Omental fat pad (tissue), 4 donors: ENCODE data around the gene RASL10A. TPM values are rescaled to one million over a fixed set of nuclear protein-coding genes. Genes with fewer than 3 reads are reported as not detected.
A peak's percentile ranks its signal among the peaks of the same experiment; 100 is the strongest.

Experiments used
- ATAC-seq: fragments of 150-250 bp; one replicate; pipeline ENCODE4 v1.9.1; 2016; ENCODE audit warnings: mild to moderate bottlenecking, moderate library complexity; ENCODE audit not compliant: low FRiP score
- DNase-seq: peaks from one replicate; pipeline ENCODE4 v3.0.0-alpha.2; 2019; ENCODE audit warnings: low spot score
- total RNA-seq, 4 donors: library from RNA; depleted of rRNA; stranded (reverse); fragments of >200 nt; gene quantifications; one replicate each; pipeline ENCODE4 v1.1.0, GENCODE V29; 2016
- TF ChIP-seq, protein P1 (sequence below), 3 donors: fragments of 450-650 bp; IDR thresholded peaks; one replicate each; pipeline ENCODE4 v1.5.1; 2016 to 2017; ENCODE audit warnings: antibody characterized with exemption in 3 of 3, mild to moderate bottlenecking in 3 of 3, moderate library complexity in 2 of 3

Gene RASL10A
- total RNA-seq, 4 donors from 2014 or later: 0.56 to 2.6 (median 1.5) TPM; not detected in 1

DNA sequence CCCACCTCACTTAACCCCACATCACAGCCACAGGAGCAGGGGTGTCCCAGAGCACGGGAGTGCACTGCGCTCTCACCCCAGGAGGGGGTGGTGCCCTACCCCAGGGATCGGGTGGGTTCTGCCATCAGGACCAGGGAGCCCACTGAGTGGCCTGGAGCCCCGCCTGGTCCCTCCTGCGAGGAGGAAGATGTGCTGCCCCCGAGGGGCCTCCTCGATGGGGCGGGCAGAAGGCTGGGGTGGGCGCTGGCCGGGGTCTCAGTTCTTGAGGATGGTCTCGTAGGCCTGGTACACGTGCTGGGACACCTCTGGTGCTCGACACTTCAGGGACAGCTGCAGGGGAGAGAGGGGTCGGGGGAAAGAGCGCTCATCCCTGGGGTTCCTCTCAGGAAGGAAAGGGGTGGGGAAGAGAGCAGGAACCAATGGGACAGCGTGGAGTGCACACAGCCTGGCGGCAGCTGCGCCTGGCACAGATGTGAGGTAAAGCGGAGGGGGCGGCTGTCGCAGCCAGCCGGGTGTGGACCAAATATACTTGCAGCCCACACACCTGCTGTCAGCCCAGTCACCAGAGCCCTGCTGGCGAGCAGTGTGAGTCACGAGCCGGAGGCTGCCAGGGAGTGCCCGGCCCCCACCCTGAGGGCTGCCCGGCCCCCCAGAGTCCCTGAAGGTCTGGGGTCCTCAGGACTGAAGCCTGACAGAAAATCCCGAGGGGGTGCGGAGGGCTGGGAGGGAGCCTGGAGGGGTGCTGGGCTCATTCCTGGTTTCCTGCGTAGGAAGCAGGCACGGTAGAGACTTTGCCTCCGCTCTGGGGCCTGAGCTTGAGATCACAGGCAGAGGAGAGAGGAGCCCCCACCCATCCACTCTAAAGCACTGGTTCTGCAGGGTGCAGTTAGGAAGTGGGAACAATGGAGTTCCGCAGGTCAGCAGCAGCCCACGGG is 13.3 kb upstream of the RASL10A start:
- DNase-seq: no peak
- TF ChIP-seq, protein P1, sequence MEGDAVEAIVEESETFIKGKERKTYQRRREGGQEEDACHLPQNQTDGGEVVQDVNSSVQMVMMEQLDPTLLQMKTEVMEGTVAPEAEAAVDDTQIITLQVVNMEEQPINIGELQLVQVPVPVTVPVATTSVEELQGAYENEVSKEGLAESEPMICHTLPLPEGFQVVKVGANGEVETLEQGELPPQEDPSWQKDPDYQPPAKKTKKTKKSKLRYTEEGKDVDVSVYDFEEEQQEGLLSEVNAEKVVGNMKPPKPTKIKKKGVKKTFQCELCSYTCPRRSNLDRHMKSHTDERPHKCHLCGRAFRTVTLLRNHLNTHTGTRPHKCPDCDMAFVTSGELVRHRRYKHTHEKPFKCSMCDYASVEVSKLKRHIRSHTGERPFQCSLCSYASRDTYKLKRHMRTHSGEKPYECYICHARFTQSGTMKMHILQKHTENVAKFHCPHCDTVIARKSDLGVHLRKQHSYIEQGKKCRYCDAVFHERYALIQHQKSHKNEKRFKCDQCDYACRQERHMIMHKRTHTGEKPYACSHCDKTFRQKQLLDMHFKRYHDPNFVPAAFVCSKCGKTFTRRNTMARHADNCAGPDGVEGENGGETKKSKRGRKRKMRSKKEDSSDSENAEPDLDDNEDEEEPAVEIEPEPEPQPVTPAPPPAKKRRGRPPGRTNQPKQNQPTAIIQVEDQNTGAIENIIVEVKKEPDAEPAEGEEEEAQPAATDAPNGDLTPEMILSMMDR (IDR thresholded peaks at IDR 0.05): no peak
- peak; percentile 69 for ATAC-seq

DNA sequence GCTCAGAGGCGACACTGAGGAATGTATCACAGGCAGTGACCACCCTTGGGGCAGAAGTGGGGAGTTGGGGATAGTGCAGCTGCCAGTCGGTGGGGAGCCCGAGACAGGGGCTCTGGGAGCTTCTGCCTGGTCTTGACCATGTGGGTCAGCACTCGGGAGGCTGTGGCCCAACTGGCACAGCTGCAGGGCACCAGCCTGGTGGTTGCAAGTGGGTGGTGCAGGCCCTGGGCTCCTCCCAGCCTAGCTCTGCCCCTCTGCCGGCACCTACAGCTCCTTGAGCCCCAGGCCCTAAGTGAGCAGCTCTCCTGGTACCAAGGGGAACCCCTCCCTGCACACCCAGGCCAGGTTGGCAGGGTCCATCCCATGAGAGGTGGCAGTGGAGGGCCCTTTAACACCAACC is 12.6 kb upstream of the RASL10A start:
- DNase-seq: no peak

DNA sequence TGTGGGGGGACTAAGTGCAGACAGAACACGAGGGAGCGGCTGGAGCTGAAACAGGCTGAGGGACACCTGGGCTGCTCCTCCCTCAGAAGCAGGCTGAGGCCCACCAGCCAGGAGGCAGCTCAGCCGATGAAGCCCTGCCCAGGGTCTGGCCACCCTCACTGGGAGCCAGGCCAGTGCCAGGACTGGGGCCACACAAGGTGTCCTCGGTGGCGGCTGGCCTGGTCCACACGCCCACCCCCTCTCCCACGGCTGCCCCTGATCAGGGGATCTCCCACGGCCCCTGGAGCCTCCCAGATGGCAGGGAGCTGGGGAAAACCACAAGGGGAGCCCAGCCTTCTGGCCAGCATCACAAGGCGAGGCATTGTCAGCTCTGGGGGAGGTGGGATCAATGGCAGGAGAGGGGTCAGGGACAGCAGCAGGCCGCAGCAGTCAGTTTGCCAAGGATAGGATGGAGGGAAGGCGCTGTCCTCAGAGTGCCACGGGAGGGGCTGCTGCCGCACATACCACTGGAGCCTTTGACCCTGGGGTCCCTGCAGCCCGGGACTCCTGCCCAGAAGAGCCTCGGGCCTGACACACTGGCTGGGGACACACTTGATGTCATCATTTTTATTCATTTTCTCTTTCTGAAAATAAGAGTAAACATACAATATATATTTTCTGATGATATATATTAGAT is 11.7 kb upstream of the RASL10A start:
- no peak for ATAC-seq
- no peak for DNase-seq
- TF ChIP-seq, protein P1 (IDR thresholded peaks at IDR 0.05): no peak

More for the DNA sequence above, 12.6 kb upstream of the RASL10A start:
- TF ChIP-seq, protein P1 (IDR thresholded peaks at IDR 0.05): no peak
- no peak for ATAC-seq

DNA sequence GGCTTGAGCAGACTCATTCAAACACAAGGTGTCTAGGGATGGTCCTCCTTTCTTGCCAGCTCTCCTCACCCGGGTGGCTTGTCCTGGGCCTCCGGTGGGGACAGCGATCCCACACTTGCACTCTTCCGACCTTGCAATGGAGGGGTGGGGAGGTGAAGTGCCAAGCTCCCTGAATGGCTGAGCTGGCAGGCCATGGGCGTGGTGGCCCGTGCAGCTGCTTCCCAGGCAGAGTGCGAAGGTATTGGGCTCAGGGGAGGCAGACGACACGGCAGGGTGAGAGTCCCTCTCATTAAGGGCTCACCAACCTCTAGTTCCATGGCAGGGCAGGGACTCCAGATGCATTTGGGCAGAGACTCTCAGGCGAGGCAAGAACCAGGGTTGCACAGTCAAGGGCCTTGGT is 11.0 kb upstream of the RASL10A start:
- DNase-seq: no peak
- ATAC-seq: no peak
- TF ChIP-seq, protein P1 (IDR thresholded peaks at IDR 0.05): no peak

DNA sequence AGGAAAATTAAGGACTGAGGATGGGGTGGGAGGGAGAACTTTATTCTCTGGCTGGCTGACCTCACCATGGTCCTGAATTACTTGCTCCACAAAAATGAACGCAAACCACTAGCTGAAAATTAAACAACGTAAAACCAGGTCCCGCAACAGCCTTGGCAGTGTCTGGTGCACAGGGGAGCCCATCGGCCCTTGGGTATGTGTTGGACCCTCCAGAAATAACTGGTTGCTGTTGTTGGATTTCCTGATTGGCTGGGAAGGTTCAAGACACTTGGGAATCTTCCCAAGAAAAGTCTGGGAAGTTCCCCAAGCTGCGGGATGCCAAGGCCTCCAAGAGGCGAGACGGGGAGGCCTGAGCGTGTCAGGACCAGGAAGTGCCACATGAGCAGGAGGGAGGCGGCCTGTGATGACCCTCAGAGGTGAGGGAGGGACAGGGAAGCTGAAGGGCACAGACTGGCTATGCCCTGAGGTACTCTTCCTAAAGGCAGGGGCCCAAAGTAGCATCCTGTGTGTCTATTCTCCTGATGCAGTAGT is 10.4 kb upstream of the RASL10A start:
- ATAC-seq (no peak), DNase-seq (no peak)
- TF ChIP-seq, protein P1 (IDR thresholded peaks at IDR 0.05): no peak

DNA sequence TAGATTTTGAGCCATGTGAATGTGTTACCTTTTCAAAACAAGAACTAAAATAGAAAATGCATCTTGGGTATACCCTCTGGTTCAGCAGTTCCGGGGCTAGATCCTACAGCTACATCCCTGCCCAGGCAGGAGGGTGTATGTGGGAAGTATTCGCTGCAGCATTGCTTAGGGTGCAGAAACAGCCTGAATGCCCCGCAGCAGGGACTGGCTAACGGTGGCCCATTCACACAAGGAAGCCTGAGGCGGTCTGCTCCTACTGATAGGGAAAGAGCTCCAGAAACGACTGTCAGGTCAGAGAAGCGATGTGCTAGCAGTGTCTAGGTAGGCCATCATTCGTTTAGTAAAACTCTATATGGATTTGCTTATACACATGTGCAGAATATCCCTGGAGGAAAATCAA is 9.9 kb upstream of the RASL10A start:
- TF ChIP-seq, protein P1 (IDR thresholded peaks at IDR 0.05): no peak
- ATAC-seq (no peak), DNase-seq (no peak)
